C4-2B (cell line): ENCODE data around the gene LRP1B.

ENCODE experiments used
- ZFX ChIP-seq: fragments of 450-650 bp; IDR thresholded peaks from 2 replicates; pipeline ENCODE4 v1.6.1; 2017
- TF ChIP-seq, protein P1 (sequence below): fragments of 450-650 bp; conservative IDR thresholded peaks from 2 replicates; pipeline ENCODE4 v1.5.1; 2017; ENCODE audit warnings: mild to moderate bottlenecking

DNA sequence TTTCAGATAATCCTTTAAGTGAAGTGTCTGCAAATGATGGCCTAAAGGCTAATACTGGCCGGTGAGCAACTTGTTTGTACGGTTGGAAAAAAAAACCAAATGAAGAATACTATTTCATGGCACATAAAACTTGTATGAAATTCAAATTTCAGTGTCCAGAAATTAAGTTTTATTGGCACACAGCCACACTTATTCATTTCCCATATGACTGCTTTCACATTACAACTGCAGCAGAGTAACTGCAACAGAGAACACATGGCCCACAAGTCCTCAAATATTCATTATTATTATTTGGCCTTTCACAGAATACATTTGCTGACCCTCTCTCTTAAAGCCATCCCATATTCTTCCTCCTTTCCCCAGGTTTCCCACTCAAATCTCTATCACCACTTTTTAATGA, 1268.6 kb downstream of the LRP1B start:
- TF ChIP-seq, protein P1, sequence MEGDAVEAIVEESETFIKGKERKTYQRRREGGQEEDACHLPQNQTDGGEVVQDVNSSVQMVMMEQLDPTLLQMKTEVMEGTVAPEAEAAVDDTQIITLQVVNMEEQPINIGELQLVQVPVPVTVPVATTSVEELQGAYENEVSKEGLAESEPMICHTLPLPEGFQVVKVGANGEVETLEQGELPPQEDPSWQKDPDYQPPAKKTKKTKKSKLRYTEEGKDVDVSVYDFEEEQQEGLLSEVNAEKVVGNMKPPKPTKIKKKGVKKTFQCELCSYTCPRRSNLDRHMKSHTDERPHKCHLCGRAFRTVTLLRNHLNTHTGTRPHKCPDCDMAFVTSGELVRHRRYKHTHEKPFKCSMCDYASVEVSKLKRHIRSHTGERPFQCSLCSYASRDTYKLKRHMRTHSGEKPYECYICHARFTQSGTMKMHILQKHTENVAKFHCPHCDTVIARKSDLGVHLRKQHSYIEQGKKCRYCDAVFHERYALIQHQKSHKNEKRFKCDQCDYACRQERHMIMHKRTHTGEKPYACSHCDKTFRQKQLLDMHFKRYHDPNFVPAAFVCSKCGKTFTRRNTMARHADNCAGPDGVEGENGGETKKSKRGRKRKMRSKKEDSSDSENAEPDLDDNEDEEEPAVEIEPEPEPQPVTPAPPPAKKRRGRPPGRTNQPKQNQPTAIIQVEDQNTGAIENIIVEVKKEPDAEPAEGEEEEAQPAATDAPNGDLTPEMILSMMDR, result no peak
- TF ChIP-seq ZFX, result no peak
